Activated effector memory CD4-positive, alpha-beta T cell treated with anti-CD3 and anti-CD28 coated beads, Interleukin-2, amount 50 U/mL, for 16 hours (primary cell): ENCODE measurements around the gene SPOCK2.

ENCODE experiments used
- DNase-seq: peaks from one replicate; pipeline ENCODE4 v3.0.0-alpha.2; 2020

SPOCK2 gene

DNA sequence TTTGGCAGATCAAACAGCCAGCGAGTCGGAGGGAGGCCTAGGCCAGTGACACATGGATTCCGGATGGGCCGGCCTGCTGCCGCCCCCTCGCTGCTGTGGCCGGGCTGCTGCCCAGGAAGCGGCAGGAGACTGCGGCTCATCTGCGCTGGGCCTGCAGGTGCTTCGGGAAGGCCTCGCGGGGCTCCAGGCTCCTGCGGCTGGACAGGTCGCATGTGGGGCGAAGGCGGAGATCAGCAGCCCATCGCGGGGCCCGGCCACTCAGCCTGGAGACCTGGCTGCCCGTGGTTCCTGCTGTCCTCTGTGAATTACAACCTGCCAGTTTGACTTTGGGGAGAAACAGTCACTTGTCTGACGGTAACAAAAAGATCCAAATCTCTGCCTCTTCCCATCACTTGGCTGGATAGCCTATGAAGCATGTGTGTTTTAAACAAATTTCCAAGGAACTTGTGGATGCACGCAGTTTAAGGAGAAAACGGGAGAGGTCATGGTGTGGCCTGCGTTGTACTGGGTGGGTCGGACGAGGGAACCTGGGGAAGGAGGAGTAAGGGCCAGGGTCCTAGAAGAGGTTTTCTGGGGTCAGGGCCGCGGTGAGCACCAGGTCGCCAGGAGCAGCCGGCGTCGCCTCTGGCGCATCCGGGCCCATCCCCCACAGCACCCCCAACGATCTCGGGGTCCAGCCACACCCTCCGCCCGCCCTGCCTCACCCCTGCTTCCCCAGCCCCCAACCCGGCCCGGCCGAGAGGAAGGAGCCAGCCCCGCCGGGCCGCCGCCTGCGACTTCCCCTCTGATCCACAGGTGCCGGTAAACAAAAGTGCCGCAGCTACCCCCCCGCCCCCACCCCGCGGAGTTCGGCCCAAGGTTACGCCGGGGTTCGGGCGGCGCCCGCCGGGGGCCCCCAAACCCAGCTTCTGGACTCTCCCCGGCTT, 1.6 kb downstream of the SPOCK2 start:
- peak; percentile 88 for DNase-seq

DNA sequence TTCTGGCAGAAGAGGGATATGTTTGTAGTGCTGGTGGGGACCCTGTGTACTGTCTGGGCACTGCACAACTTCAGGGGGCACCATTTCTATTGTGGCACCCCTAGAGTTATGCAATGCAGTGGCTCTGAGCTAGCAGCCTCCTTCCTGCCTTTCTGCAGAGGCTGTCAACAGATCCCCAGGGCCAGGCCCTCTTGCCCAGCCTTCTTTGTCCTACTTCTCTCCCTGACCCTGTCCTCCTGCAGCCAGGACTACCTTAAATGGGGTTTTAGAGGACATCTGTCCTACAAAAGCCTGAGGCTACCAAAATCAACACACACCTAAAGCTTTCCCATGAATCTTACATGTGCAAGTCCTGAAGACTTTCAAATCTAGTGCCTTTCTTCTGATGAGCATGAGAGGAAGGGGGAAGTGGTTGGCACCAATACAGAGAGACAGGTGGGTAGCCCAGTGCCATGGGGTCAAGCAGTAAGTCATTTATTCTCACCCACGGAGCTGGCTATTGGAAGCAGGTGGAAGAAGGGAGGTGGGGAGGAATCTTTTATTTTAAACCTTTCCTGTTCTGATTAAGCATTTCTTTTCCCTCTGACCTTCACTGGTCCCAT, 2.4 kb downstream of the SPOCK2 start:
- peak; percentile 63 for DNase-seq

DNA sequence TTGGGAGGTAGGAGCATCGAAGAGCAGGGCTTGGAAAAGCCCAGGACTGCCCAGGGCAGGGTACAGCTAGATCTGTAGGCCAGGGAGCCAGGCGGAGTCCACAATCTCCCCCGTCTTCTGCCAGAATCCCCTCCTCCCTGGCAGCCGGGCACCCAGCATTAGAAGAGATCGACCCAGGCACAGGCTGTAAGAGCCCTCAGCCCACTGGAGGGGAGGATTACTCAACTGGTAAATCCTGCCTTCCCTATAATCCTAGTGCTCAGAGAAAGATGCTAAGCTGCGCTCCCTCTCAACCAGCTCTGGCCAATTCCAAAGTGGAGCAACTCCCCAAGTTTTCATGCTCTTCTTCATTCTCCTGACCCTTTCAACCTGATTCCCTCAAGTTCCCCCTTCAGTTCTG, 3.2 kb downstream of the SPOCK2 start:
- no peak for DNase-seq

DNA sequence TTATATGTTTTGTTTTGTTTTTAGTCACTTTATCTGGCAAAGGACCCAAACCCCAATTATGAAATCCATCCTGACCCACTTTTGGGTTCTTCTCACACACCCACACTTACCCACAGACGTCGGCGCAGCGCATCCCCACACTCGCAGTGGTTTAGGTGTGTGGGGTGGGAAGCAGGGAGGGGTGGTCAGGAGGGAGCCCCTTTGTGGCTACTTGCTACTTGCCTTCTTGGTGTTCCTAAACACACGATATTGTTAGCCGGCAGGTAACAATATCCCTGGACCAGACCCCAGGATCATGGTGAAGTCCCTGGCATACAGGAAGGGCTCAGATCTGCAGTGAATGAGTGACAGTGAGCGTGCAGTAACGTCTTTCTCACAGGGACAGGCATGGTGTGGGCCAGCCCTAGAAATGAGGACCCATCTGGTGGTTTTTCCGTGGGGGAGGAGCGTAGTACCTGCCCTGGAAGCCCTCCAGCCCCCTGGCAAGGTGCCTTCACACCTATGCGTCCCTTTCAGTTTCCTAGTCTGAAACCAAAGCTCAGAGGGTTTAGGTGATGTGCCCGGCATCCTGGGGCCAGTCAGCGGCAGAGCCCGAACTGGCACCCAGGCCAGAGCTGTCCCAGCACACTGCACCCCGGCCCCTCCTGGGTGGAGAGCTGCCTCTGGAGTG, 4.4 kb downstream of the SPOCK2 start:
- DNase-seq, result peak; percentile 88

- no peak for DNase-seq
Measured at GRCh38 chr10:72082856-72083789, 5.2 kb downstream of the SPOCK2 start.

DNA sequence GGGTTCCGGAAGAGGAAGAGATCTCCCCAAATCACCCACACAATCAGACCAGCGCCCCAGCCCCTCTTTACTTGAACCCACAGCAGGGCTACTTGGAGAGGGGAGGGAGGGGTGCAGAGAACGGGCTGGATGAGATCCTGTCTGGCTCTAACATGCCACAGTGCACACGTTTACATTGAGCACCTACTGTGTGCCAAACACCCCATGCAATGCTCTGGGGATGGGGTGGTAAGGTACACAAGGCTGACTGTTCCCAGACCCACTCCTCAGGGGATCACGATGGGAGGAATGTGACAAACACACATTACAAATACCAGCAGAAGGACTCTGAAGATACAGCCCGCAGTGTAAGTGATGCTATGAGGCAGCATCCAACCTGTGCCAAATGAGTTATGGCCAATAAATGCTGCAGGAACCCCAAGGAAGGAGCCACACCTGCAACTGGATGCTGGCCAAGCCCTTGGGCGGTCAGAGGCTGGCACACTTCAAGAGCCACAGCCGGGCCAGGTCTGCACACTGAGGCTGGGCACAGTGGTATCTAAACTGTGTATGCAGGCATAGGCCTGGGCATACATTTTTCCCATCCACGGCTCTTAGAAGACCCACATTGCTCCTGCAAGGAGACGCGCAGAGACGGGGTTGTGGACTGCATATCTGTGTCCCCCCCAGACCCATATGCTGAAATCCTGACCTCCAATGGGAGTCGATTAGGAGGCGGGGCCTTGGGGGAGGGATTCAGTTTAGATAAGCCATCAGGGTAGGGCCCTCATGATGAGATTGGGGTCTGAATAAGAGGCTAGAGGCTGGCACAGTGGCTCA, 6.4 kb downstream of the SPOCK2 start:
- DNase-seq, result peak; percentile 62

- DNase-seq, result peak; percentile 61
Measured at GRCh38 chr10:72081210-72081609, 7.1 kb downstream of the SPOCK2 start.

DNA sequence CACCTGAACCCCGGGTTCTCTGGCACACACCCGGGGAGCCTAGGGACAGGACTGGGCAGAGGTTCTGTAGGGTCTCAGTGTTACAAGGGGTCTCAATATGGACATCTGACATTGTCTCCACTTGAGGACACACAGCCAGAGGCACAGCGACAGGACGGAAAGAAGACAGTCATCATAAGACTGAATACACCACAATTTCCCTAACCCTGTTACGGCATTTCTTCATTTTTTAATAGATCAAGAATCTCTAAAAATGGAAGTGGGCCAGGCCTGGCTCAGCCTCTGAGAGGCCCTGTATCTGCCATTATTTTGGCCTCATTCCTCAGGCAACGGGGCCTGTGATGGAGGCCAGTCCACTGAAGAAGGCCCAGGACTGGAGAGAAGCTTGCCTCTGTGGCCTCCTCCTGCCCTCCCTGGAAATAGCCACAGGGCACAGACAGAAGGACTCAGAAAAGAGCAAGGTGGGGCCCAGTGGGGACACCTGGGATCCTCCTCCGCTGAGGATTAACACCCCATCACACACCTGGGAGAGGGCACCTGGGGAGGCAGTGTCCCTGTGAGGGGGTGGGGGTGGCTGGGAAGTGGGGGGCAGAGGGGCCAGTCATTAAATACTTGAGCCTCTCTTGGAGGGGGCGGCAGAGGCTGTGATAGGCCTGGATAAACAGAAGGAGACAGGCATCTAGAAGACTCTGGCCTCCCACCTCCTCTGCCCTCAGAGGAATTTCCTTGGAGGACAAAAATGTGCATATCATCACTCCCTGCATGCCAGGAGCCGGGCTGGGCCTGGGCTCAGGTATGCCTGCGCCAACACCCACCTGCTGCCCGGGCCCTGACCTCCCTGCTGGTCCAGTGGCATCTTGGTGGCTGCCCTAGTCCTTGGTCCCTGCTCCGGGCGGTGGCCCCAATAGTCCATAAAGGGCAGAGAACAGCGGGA, 8.0 kb downstream of the SPOCK2 start:
- DNase-seq, result peak; percentile 61

DNA sequence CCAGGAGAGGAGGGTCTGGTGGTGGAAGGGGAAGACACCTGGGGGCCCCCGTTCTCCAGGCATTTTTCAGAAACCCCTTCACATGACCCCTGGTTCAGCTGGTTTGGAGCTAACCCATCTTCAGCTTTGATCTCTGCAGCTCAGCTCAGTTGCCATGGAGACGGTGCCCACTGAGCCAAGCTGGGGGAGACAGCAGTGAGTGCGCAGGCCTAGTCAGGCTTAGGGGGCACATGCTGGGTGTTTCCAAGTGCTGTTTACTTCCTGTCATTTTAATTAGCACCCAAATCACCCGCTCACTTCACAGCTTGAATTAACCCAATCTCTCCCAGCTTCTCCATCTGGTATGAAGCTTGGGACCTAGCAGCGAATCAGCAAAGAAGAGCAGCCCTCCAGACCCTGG, 9.0 kb downstream of the SPOCK2 start:
- peak; percentile 83 for DNase-seq

- peak; percentile 53 for DNase-seq
Measured at GRCh38 chr10:72077275-72077990, 10.9 kb downstream of the SPOCK2 start.

GRCh38 chr10:72076756-72077155, 11.6 kb downstream of the SPOCK2 start:
- peak; percentile 61 for DNase-seq

GRCh38 chr10:72075376-72076115, 12.8 kb downstream of the SPOCK2 start:
- peak; percentile 72 for DNase-seq

- DNase-seq, result no peak
Measured at GRCh38 chr10:72074574-72075375, 13.6 kb downstream of the SPOCK2 start.

- no peak for DNase-seq
Measured at GRCh38 chr10:72073708-72074573, 14.4 kb downstream of the SPOCK2 start.

DNA sequence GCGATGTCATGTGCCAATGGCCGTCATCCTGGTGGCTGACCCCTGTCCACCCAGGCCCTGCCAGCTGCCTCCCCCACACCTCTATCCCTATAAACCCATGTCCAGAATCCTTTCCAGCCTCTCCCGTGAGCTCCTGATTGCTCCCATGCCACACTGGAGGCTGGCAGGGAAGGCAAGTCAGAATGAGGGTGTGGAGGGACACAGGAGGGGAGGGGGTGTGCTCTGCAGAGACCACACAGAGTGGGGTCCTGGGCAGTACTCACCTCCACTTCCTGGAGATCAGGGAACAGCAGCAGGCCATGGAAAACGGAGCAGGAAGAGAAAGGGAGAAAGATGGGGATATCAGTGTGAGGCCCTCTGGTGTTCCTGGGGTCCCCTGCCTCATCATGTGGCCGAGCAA, 15.7 kb downstream of the SPOCK2 start:
- DNase-seq, result no peak

- DNase-seq, result no peak
Measured at GRCh38 chr10:72072046-72072445, 16.3 kb downstream of the SPOCK2 start.
